UCSD-AML1 (cell line): Measurements from ENCODE around the gene BANP.
"Not testable (repeated sequence)": the region's sequence is repeated elsewhere in the genome, so short reads cannot be mapped to it uniquely, and the experiment has no call there.

Source experiments
- DNase-seq: peaks from one replicate; lab custom pipeline; 2025; ENCODE audit not compliant: unreplicated experiment; lab: John Stamatoyannopoulos, UW

The BANP gene

GRCh38 chr16:88077328-88078108 lies 126.3 kb downstream of the BANP start:
- DNase-seq: no peak

- no peak for DNase-seq
Observed at GRCh38 chr16:88078111-88078775, 127.0 kb downstream of the BANP start.

DNA sequence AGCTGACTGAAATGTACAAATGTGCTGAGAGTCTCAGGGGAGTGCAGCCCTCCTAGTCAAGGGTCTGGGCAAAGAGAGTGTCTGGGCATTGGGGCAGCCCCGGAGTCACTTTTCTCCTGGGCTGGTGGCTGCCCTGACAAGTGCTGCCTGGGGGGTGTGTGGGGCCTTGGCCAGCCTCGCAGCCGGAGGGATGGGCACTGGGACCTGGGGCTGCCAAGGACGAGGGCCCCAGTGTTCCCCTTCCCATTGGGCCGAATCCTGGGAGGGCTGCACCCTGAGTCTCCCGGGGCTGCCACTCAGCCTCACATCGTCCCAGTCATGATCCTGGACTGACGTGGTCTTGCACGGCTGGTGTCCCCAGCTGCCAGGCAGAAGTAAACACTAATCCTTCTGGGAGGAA lies 132.3 kb downstream of the BANP start:
- no peak for DNase-seq

DNA sequence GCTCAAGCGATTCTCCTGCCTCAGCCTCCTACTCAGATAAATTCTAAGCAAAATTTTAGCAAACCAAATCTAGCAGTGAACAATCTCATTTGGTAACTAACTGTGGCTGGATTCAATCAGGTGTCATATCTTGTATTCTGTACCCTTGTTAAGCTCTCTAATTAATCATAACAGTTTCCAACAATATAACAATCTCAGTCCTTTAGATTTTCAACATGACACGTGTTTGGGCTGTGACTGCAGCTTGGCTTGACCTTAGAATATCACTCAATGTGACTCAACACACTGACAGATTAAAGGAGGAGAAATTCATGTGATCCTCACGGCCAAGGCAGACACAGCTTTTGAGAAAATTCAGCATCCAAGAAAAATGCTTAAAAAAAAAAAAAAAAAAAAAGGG lies 133.6 kb downstream of the BANP start:
- no peak for DNase-seq

DNA sequence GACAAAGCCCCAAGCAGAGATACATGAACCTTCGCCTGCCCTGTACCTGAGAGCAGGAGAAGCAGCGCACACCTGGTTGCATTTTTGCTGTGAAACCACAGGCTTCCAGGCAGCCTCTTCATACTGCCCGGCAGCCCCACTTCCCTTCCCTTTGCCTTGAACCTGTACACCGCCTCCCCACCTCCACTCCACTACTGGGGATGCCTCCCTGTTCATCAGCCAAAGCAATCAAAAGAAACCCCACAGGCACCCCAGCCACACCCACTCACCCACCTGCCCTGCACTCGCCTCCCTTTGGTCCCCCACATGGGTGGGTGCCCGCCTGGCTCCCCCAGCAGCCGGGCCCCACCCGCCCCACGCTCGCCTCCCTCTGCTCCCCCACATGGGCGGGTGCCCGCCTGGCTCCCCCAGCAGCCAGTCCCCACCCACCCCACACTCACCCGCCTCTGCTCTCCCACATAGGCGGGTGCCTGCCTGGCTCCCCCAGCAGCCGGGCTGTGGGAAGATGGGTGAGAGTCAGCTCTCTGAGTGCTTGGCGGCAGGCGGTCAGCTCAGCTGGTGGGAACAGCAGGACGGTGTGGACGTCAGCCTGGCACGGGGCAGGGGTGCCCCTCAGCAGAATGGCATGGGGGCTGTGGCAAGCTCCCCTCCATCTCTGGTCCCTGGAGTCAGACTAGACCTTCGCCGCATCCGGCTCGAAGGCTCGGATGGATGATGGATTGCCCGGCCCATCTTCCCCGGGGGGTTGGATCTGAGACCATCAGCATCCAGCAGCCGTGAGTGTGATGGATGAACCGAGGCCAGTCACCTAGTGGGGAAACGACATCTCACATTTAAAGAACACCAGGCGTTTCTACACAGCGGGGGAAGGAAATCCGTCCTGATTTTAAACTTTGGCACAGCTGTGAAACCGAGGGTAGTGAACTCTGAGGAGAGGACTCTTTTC lies 135.6 kb downstream of the BANP start:
- no peak for DNase-seq

DNA sequence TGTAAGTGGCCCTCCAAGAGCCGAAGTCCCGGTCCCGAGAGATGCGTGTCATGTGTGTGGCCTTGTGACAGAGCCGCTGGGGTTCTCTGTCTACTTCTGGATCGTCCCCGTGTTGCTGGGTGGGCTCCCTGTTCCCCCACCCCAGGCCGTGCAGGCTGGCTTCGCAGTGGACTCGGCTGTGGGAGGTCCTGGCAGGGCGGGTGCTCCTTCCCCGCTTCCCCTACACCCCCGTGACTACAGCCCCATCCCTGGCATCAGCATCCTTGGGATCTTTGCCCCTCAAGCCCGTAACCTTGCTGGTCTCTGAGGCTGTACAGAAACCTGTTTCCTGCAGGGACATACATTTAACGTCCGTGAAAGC lies 136.3 kb downstream of the BANP start:
- DNase-seq: no peak

- DNase-seq: no peak
Observed at GRCh38 chr16:88088161-88088581, 136.9 kb downstream of the BANP start.

- not testable (repeated sequence) for DNase-seq
Observed at GRCh38 chr16:88088611-88089010, 137.4 kb downstream of the BANP start.

GRCh38 chr16:88089071-88089470 lies 137.8 kb downstream of the BANP start:
- not testable (repeated sequence) for DNase-seq

DNA sequence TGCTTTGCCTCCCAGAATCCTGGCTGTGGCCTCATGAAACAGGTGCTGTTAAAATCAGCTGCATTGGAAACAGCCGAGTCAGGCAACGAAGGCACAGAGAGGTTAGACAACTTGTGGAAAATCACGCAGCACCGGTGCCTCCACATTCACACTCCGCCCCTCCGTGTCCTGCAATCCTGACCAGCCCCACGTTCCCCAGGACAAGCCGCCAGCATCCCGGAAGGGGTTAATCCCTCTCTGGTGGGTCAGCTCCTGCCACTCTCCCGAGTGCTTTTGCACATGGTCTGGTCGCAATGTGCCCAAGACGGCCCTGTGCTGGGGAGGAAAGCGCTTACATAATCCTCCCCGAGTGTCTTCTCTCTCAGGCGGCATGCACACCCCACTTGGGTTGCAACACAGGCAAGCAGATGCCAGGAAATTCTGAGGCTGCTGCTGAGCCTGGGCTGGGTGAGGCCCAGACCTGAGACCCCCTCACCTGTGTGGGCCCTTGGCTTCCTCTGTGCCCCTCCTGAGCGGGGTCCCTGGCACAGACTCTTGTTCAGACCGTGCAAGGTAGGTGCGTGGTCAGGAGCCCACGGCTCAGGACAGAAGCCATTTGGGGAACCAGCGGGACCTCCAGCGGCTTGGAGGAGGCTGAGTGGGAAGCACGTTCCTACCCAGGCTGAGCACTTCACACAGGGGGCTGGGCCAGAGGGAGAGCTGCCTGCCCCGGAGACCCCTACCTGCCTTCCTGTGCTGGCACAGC lies 138.6 kb downstream of the BANP start:
- DNase-seq: not testable (repeated sequence)

GRCh38 chr16:88090377-88091175 lies 139.3 kb downstream of the BANP start:
- DNase-seq: not testable (repeated sequence)

DNA sequence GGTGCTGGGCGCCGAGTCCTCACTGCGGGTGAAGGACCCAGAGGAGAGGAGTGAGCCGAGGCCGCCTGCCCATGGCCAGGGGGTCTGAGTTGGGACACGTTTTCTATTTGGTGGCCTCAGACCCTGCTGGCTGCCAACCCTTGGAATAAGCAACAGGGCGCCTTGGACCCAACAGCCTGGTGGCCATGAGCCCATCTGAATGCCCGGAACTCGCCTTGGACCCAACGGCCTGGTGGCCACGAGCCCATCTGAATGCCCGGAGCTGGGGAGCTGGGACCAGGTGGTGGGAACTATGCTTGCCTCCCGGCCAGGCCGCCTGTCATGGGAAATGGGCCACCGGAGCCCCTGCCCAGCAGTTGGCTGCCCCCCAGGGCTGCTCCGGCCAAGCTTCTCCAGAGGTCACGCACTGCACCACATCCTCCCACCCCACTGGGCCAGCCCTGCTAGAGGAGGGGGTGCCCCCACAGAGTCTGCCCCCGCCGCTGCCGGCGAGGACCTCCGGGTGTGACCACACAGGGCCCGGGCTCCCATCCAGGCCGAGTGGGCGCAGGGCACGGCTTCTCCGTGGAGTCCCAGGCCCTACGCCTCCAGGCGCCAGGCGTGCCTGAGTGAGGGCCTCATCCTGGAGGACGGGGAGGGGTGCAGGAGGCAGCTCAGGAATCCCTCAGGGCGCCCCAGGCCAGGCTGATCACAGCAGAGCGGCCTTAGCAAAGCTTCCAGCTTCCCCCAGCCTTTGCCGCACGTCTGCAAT lies 140.2 kb downstream of the BANP start:
- not testable (repeated sequence) for DNase-seq

DNA sequence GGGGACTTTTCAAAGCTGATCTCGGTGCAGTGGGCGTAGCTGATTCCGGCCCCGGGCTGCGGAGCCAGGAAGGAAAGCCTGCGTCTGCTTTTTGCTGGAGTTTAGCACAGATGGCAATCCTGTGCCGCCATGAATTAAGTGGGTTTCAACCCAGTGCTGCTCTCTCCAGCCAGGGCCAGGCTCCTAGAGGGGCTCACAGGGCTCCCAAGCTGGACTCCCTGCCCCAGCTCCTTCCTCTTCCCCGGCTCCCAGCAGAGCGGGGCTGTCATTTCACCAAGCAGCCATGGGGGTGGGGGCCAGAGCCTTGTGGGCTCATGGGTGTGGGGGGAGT lies 140.7 kb downstream of the BANP start:
- not testable (repeated sequence) for DNase-seq

GRCh38 chr16:88092791-88093555 lies 141.7 kb downstream of the BANP start:
- not testable (repeated sequence) for DNase-seq

DNA sequence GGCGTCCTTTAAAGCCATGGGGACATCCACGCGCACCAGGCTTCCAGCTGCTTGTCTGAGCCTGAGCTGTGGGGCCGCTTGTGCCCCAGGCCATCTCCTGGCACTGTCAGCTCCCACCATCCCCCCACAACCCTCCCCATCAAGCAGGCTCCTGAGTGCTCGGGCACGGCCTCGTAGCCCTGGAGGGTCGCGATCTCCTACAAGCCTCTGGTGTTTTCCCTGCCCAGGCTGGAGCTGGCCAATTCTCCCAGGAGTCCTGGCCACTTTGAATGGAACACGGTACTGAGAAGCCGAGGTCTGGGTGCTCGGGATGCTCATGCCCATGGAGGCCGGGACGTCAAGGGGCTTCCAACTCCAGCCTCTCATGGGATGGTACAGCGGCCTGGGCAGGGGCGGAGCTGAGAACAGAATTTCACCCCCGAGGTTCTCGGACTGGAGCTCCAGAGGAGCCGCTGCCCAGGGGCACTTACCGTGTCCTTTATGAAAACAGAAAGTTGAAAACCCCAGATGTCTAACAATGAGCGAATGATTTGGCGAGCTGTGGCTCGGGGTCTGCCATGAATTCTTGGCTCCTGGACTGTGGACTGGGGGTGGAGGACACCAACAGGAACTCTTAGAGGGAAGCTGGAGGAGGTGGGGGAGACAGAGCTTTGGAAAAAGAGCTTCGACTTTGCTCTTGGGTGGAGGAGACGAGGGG lies 142.5 kb downstream of the BANP start:
- not testable (repeated sequence) for DNase-seq

DNA sequence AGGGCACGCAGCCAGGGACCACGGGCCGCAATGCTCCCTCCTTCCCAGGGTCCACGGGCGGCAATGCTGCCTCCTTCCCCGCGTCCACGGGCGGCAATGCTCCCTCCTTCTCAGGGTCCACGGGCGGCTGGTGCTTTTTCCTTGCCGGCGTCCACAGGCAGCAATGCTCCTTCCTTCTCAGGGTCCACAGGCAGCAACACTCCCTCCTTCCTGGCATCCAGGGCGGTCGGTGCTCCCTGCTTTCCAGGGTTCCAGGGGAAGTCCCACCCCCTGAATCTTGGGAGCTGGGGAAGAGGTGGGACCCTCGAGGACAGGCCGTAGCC lies 143.0 kb downstream of the BANP start:
- not testable (repeated sequence) for DNase-seq

- not testable (repeated sequence) for DNase-seq
Observed at GRCh38 chr16:88094900-88095299, 143.7 kb downstream of the BANP start.

GRCh38 chr16:88096659-88097058 lies 145.4 kb downstream of the BANP start:
- DNase-seq: not testable (repeated sequence)
